Fibroblast of peridontal ligament (primary cell): Measurements from ENCODE around the gene TAF1C.
A peak's percentile ranks its signal among the peaks of the same experiment; 100 is the strongest.

Experiments used
- DNase-seq: peaks from one replicate; pipeline ENCODE4 v3.0.0-alpha.2; 2010; ENCODE audit errors: extremely low read depth

TAF1C gene

DNA sequence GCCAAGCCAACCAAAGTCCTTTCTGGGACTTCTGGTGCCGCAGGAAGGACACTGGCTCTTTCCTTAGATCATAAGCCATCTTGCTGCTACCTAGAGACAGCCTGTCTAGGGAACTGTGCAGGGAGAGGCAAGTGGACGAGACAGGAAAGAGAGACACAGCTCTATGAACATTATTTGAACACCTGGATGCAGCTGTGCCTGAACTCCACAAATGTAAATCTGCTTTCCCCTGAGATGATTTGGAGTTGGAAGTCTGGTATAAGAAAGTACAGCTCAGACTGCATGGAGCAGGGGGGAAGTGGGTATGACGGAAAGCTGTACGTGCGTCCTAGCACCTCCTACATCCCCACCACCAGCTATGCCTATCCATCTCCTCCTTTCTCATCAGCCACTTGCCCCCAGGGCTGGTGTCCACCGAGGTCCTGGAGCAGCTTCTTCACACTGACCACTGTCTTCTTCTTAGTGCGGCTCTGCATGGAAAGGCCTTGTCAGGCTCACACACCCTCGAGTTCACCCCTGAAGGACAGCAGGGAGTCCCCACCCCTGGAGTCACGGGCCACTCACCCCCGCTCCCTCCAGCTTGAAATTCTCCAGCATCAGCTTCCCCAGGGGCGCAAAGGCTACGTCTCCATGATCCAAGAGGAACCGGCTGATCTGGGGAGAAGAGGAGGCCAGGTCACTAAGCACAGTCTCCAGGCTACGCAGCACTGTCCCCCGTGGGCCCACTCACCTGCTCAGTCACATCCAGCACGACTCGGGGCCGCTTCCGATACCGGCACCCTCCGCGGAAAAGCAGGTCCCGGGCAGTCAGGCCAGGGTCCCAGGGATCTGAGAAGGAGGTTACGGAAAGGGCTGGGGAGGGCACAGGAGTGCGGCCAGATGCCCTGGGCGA, 3.9 kb downstream of the TAF1C start:
- DNase-seq: no peak

- DNase-seq: no peak
These were observed 4.8 kb downstream of the TAF1C start for GRCh38 chr16:84182104-84182503.

GRCh38 chr16:84181144-84181915, 5.5 kb downstream of the TAF1C start:
- DNase-seq: no peak

DNA sequence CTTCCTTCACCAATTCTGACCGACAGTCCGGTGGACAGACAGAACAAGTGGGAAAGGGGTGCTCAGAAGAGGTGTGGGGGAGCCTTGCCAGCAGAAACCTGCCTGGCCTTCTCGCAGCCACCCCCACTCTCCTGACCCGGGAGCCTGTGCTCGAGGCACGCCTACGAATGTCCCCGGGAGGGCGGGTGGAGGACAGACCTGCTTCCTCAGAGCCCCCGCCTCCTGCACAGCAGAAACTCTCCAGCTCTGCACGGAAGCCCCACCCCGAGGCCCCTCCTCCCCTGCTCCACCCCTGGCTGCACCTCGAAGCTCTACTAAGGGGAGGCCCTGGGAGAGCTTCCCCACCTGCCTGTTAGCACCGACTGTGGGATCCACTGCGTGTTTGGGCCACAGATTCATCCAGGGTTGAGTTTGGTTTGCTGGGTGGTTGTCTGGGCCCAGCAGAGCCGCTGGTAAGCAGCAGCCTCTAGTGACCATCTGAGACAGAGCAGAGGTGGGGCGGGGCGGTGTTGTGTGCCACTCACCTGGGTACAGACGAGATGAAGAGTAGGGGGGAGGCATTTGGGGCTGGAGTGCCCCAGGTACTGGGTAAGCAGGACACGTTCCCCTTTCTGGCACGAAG, 6.2 kb downstream of the TAF1C start:
- DNase-seq: no peak

GRCh38 chr16:84179612-84180320, 7.1 kb downstream of the TAF1C start:
- no peak for DNase-seq

GRCh38 chr16:84178892-84179611, 7.8 kb downstream of the TAF1C start:
- no peak for DNase-seq

- DNase-seq: no peak
These were observed 8.6 kb downstream of the TAF1C start for GRCh38 chr16:84178146-84178765.

- no peak for DNase-seq
These were observed 9.2 kb downstream of the TAF1C start for GRCh38 chr16:84177741-84178073.

GRCh38 chr16:84176192-84177053, 10.4 kb downstream of the TAF1C start:
- no peak for DNase-seq

- peak; percentile 43 for DNase-seq
These were observed 11.3 kb downstream of the TAF1C start for GRCh38 chr16:84175350-84176081.

DNA sequence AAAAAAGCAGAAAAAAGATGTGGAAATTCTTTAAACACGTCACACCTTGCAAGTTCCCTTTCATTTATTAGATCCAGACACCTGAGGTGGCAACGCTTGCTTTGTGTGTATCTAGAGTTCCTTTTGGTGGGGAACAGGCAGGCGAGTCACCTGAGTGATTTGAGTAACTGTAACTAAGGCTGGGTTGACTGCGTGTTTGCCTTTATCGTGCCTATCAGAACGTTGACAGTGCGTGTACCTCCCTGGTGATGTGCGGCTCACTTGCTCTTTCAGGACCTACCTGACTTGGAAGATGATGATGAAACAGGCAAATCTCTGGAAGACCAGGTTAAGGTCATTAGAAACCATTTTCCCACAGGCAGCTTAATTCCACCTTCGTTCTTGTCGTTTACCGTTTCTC, 12.5 kb downstream of the TAF1C start:
- DNase-seq: no peak

GRCh38 chr16:84169765-84170310, 17.0 kb downstream of the TAF1C start:
- no peak for DNase-seq

GRCh38 chr16:84166796-84167695, 19.8 kb downstream of the TAF1C start:
- no peak for DNase-seq

DNA sequence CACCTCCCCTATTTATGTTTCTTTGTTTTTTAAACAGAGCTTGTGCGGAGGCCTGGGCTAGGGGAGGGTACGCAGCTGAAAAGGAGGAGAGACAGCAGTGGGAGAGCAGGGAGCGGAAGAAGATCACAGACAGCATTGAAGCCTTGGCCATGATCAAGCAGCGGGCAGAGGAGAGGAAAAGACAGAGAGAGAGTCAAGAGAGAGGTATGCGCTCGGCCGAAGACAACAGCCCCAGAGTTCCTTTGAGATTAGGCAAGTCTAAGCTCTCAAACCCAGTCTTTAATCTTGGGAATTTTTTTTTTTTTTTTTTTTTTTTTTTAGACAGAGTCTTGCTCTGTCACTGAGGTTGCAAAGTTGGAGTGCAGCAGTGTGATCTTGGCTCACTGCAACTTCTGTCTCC, 21.1 kb downstream of the TAF1C start:
- no peak for DNase-seq

DNA sequence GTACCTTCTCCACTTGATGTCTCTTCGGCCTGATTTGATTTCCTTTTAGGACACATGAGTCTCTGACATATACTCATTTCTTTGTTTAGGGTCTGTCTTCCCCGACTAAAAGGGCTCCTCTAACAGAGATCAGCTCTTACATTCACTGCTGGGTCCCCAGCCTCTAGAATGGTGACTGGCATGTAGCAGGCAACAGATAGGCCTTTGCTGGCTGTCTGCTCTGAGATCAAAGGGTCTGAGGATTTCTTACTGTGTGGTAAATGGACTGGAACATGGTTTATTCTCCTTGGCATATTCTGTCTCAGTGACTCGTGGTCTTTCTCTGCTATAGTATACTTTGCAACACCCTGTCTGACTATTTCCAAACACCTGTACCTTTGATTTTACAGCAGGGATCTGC, 25.1 kb downstream of the TAF1C start:
- no peak for DNase-seq

DNA sequence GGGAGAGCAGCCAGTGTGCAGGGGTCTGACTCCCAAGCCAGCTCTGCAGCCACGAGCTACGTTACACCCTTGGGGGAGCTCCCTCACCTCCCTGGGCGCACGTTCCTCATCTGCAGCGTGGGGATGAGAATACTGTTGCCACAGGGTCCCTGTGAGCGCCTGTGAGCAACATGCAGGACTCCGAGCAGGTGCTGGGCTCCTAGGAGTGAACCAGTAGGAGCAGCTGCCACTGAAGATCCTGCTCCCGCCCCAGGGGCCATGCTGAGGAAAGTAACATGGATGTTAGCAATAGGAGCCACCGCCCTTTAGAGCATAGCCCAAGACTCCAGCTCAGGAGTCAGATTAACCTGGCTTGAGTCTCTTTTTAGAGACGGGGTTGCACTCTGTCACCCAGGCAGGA, 25.8 kb downstream of the TAF1C start:
- no peak for DNase-seq

DNA sequence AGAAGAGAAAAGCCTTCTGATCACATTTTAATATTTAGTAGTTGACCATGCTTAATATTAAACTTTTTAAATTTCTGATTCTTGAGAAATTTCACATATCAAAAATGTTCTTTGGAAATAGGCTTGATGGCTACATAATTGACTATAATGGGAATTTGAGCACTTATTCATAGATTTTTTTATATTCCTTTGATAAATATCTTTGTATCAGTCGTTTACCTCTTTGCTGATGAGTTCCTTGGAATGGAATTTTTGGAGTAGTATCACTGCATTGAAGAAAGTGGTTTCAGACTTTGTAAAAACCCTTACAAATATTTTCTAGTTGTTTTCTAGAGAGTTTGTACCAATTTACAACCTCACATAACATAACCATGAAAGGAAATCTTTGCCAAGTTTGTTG, 27.1 kb downstream of the TAF1C start:
- no peak for DNase-seq

- DNase-seq: no peak
These were observed 27.9 kb downstream of the TAF1C start for GRCh38 chr16:84159007-84159406.
